Dermis blood vessel endothelial cell (primary cell): ENCODE data around the gene POLR2E. TPM values are rescaled to one million over a fixed set of nuclear protein-coding genes. Genes with fewer than 3 reads are reported as not detected.
A peak's percentile ranks its signal among the peaks of the same experiment; 100 is the strongest.
"Not testable (repeated sequence)": the region's sequence is repeated elsewhere in the genome, so short reads cannot be mapped to it uniquely, and the experiment has no call there.

ENCODE experiments used
- DNase-seq: peaks from one replicate; pipeline ENCODE4 v3.0.0; 2010
- total RNA-seq: library from RNA; depleted of rRNA; stranded (reverse); fragments of >200 nt; gene quantifications from 2 replicates; pipeline ENCODE4 v1.2.3, GENCODE V29; 2014

Gene POLR2E
- 71.5 and 193 TPM in 2 replicates for total RNA-seq

DNA sequence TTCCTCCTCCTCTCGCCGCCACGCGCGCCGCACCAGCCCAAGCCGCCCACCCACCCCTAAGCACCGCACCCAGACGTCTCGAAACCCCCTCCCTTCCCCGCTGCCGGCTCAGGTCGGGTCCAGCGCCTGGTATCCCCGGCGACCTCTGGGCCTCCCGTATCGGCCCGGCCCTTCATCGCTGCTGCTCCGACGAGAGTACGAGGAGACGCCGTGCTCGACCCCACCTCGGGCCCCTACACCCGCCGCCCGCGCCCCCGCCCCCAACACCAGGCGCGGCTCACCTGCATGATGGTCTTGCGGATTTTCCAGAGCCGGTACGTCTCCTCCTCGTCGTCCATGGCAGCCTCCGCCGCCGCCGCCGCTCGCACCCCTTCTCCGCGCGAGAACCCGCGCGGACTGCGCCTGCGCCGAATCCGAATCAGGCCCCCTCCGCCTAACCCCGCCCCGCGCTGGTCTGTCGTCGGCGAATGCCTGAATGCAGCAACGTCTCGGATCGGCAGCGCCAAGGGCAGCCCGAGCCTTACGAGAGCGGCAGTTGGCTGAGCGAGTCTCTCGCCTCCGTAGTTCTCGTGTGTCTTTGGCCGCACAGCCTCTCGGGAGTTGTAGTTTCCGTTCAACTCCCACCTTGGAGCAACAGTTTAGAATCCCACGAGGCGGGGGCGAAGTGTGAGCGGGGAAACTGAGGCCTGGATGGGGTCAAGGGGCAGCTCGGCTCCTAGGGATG is at the start of gene POLR2E:
POLR2E (minus strand) TSS at position 398 of the 724 bp plus-strand sequence; CDS start at position 338, 60 bp downstream.
- DNase-seq = peak; percentile 99

DNA sequence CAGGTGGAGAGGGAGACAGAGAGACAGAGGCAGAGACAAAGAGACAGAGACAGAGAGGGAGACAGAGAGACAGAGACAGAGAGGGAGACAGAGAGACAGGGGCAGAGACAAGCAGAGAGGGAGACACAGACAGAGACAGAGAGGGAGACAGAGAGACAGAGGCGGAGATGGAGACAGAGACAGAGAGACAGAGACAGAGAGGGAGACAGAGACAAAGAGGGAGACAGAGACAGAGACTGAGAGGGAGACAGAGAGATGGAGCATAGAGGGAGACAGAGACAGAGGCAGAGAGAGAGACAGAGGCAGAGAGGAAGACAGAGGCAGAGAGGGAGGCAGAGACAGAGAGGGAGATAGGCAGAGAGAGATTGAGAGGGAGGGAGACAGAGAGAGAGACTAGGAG is 49.6 kb upstream of the POLR2E start:
- DNase-seq = no peak

DNA sequence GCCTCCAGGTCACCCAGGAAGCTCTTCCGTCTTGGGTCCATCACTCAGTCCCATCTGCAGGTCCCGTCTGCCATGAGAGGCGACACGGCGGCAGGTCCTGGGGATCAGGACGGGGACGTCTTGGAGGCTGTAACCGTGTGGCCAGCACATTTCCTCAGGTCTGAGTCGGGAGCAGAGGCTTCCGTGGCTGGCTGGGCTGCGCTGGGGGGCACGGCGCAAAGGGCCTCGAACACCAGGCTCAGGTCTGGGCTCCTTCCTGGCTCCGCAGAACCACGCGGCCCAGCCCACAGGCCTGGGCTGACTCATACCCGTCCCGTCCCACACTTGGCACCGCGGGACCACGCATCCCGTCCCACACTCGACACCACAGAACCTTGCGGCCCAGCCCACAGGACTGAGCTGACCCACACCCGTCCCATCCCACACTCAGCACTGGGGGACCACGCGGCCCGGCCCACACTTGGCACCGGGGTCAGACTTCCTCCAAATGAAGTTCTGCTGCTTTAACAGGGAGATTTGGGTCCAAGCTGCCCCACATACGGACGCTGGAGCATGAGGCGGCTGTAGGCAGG is 48.7 kb upstream of the POLR2E start:
- DNase-seq = no peak

DNA sequence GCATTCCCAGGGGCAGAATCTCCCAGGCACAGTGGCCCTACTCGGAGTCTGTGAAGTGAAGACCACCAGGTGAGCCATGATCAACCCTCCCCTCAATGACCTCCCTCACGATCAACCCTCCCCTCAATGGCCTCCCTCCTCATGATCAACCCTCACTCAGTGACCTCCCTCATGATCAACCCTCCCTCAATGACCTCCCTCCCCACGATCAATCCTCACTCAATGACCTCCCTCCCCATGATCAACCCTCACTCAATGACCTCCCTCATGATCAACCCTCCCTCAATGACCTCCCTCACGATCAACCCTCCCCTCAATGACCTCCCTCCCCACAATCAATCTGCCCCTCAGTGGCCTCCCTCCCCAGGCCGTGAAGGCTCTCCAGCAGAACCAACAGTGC is 46.8 kb upstream of the POLR2E start:
- no peak for DNase-seq

DNA sequence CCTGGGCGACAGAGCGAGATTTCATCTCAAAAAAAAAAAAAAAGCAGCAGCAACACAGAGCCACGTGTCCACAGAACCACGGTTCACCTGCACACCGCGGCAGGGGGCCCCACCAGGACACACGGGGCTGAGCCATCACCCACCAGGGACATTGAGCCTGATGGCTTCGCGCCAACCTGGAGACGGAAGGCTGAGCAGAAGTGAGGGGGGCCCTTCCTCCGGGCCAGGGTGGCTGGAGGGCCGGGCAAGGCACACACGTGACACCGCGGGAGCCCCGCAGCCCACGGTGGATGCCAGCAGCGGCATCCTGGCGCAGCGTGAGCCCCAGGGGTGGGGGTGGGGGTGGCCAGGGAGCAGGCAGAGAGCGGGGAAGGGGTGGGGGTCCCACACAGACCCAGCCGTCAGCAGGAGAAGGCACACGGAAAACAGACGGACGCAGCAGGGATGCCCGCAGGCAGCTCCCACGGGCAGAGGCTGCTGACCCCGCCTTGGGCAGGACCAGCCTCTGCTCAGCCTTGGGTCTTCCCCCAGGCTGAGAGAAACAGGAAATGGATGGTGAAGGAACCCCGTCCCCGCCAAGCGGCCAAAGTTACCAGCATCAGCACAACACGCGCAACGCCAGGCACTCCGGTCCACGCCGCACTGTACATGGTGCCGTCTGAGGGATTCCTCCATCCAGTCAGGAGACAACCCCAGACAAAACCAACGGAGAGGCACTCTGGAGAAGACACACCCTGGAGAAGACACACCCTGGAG is 45.3 kb upstream of the POLR2E start:
- no peak for DNase-seq

DNA sequence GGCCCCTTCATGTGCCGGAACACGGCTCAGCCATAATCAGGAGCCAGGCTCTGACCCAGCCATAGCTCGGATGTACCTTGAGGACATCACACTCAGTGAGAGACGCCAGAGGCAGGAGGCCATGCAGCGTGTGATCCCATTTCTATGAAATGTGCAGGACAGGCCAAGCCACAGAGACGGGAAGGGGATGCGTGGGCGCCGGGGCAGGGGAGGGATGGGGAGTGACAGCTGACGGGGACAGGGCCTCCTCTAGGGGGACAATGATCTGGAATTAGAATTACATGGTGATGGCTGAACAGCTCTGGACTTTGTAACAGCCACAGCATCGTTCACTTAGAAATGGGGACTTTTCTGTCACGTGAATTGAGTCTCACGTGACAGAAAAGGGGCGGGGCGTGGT is 44.0 kb upstream of the POLR2E start:
- no peak for DNase-seq

DNA sequence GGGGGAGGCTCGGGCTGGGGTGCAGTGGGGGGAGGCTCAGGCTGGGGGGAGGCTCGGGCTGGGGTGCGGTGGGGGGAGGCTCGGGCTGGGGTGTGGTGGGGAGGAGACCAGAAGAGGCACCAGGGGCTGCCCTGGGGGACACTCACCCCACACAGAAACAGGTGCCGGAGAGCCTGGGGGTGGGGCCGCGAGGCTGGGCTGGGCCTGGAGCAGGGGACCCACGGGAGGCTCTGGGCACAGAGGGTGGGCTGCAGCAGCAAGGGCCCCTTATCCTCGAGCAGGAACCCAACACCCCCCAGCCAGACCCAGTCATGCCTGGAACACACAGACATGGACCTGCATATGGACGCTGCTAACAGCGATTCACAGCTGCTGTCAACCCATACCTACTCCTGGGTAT is 42.9 kb upstream of the POLR2E start:
- DNase-seq = no peak

DNA sequence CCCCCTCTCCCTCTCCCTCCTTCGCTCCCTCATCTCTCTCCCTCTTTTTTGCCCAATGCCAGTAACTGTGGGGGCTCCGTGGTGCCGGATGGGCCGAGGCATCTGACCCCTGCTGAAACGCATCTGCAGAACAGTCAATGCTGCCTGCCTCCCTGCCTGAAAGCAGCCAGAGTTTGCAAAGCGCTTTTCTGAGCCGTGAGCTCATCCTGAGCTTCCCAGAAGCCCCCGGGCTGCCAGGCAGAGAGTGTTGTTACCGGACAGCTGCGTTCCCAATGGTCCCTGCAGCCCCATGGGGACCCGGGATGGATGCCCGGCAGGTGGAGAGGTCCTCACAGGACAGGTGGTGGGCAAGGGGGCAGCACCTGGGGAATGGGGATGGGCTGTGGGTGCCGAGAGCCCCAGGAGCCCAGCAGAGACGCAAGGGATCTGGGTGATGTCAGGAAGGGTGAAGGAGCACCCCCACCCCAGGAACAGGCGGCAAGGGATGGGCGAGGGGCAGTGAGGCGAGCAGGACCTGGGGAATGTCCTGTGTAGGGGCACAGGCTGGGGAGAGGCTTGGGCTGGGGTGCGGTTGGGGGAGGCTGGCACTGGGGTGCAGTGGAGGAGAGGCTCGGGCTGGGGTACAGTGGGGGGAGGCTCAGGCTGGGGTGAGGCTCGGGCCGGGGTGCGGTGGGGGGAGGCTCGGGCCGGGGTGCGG is 41.6 kb upstream of the POLR2E start:
- no peak for DNase-seq

DNA sequence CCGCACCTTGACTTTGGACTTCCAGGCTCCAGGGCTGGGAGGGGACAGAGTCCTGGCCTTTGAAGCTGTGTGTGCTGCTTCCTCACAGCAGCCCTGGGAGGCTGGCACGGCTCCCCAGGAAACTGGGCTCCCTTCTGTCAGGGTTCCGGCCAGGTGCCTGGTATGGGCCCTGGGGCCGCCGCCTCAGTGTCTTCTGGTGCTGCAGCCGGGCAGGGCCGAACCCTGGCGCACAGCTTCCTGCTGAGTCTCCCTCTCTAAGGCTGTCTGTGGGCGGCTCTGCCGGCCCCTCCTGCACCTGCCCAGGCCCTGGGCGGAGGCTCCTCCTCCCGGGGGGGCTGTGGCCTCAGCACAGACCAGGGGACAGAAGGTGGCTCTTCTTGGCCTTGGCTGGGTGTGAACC is 41.0 kb upstream of the POLR2E start:
- no peak for DNase-seq

DNA sequence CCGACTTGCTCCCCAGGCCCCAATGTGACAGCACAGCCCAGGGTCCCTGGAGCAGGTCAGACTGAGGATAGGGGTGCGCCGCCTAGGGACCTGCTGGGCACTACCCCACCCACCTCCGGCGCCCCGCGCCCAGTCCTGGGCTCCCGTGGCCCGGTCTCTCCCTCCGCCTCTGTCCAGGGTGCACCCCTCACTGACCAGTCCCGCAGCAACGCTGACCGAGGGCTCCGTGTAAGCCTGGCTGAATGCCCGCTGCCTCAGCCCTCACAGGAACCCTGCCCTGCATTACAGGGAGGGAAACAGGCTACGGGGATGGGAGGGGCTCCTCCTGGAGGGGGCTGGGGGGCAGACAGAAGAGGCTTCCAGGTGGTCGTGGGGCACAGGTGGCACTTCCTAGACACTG is 40.3 kb upstream of the POLR2E start:
- DNase-seq = no peak

DNA sequence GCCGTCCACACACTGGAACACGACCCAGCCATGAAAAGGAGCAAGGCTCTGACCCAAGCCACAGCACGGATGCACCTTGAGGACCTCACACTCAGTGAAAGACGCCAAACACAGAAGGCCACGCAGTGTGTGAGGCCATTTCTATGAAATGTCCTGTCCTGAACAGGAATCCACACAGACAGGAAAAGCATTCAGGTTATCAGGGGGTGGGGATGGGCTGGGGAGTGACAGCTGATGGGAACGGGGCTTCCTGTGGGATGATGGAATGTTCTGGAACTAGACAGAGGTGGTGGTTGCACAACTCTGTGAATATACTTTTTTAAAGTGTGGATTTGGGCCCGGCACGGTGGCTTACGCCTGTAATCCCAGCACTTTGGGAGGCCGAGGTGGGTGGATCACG is 39.3 kb upstream of the POLR2E start:
- no peak for DNase-seq

DNA sequence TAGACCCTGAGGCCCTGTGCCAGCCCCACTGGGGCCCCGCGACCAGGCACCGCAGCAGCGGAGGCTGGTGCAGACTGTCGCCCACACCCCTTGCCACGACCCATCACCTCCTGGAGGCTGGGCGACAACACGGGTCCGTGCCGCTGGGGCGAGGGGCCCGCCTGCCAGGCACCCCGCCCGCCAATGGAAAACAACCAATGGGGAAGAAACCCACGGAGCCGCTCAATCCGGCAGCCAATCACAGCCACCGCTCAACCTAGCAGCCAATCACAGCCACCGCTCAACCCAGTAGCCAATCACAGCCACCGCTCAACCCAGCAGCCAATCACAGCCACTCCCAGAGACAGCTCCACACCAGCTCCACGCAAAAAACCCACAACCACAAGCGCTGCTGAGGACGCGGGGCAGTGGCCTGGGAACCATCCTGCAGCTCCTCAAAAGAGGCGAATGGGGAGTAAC is 38.3 kb upstream of the POLR2E start:
- peak; percentile 36 for DNase-seq

DNA sequence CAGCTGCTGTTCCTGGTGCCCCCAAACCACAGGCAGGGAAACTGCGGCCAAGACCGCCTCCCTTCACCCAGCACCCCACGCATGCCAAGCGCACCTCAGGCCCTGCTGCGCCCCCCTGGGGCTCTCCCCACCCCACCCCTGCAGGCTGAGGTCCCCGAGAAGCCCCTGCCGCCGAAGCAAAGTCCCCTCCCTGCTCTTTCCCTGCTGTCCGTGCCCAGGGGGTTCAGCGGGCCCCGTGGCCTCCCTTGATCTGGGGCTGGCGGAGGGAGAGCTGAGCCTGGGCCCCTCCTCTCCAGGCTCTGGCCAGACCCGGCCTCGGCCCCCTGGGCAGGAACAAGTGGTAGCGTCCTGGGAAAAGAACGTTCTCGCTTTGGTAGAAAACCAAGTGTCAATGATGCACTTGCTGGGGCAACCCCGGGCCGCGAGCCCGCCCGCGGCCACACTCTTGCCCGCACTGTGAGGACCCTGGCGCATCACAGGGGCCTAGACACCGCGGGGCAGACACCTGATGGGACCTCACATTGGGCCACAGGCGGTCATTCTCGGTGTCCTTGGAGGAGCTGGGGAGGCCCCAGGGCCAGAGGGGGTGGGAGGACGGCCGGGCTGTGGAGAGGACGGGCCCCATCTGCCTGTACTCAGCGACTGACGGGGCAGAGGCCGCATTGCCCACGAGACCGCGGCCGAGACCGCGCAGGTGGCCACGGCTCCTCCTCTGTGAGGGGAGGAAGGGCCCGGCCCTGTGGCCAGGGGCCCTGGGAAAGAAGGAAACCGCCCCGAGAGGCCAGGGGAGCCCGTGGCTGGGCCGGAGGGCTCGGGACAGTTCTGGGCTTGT is 37.6 kb upstream of the POLR2E start:
- no peak for DNase-seq

DNA sequence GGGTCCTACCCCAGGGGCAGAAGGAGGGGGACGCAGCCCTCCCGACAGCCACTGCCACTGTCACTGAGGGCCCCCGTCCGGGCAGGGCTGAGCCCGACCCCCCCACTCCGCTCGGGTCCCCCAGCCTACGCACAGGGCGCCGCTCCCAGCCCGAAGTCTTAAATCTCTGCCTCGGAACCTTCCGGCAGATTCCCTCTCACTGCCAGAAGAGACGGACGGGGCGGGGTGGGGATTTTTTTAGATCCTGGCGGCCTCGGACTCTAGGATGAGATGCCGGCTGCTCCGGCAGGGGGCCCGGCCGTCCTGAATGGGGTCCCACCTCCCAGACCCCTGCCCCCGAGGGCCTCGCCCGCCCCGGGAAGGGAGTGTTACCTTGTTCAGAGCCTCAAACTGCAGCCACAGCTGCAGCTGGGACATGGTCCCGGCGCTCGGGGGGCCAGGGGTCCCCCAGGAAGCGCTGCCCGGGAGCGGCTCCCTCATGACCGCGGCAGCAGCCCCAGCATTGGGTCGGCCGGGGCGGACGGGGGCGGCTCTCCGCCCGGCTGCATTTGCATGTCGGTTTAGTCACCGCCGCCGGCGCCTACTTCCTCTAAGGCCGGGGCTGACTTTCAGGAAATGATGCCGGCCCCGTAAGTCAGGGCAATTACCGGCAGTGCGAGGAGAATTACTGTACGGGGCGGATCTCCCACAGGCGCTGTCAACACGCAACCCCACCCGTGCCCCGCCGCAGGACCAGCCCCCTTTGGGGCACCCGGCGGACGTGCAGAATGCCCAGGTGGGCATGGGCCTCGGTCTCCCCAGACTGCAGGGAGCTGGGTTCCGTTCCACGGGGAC is 36.8 kb upstream of the POLR2E start:
- DNase-seq = peak; percentile 94

DNA sequence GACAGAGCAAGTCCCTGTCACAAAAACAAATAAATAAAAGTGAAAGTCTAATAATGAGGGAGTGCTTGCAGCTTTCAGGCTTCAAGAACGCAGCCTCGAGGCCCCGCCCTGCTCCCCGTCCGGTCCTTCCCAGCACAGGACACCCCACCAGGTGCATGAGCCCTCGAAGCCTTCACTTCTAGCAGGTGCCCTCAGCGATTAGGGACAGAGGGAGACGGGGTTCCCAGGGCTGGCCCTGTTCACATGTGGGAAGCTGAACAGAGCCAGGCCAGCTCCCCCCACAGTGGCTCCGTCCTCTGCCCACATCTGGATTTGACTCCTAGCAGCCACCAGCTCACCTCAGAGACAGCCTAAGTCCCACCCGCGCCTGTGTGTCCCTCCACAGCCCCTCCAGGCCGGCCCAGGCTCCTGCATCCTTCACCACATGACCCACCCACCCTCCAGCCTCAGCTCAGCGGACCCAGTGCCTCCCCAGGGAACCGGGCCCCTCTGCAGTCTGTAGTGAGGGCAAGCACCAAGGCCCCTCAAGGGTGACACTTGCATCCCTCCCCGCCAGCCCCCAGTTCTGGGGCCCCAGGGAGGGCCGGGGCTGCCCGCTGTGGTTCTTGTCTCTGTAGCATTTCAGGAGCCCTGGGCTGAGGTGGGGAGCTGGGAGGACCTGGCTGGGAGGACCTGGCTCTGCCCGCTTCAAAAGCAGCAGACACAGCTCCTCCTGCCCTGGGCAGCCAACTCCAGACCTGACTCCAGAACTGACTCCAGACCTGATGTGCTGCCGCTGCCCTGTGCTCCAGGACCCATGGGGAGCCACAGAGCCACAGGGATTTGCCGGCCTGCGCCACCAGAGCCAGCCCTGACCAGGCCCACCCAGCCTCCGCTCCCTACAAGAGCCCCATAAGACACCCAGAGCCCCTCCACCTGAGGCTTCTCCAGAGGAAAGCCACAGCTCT is 35.9 kb upstream of the POLR2E start:
- peak; percentile 40 for DNase-seq

DNA sequence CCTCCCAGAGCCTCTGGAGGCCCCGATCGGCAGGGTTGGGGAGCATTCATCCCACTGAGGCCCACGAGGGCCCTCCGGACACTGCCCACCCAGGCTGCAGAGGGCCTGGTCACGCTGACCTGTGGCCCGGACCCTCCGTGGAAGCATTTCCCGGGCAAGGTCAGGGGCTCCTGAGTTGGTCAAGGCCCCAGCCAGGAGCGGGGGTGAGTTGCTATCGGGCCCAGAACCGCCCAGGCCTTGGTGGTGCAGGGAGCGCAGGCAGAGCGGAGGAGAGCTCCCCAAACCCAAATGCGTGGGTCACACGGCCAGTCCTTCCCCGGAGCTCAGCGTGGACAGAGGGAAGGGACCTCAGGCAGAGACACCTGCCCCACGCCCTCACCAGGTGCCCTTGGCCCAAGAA is 34.4 kb upstream of the POLR2E start:
- DNase-seq = no peak

DNA sequence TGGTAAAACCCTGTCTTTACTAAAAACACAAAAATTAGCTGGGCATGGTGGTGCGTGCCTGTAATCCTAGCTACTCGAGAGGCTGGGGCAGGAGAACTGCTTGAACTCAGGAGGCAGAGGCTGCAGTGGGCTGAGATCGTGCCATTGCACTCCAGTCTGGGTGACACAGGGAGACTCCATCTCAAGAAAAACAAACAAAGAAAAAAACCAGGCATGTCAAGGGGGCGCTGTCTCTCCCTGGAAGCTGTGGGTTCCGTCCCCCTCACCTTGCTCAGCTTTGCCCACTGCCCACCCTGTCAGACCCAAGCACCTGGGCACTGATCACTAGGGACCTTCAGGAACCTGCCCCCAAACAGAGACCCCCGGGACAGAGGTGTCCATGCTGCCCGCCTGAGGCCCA is 33.9 kb upstream of the POLR2E start:
- DNase-seq = not testable (repeated sequence)

DNA sequence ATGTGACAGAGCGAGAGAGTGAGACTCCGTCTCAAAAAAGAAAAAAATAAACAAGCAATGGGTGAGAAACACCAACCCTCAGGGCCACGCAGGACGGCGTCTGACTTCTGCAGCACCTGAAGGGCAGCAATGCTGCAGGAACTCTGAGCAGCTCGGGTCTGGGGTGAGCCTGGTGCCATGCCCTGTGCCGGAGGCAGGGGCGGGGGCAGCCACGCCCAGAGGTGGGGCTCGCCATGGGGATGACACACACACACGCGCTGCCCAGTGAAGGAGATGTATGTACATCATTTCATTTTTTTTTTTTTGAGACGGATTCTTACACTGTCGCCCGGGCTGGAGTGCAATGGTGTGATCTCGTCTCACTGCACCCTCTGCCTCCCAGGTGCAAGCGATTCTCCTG is 32.9 kb upstream of the POLR2E start:
- no peak for DNase-seq

DNA sequence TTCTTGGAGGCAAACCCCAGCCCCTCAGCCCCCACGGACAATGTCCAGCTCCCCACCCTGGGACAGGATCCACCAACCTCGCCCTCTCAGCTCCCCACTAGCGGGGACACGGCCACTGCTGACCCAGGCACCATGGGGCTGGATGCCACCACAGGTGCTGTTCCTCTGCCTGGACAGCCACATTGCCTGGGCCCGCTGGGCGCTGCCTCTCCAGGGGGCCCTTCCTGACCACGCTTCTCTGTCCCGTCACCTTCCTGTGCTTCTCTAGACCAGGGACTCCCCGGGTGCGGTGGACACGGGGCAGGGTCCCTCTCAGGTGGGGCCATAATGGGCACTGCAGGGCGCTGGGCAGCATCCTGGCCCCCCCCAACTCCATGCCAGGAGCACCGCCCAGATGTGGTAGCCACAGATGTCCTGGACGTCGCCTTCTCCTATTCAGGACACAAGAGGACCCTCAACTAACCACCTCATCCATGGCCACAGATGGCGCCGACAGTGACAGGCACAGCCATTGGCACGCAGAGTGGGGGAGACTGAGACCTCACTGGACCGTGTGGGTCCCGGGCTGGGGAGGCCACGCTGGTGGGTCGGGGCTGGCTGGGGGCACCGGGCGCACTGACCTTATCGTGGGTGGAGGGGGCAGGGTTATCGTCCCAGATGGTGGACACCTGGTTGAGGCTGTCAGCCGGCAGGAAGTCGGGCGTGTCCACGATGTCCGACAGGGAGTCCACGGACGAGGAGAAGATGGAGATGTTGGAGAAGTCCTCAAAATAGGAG is 32.0 kb upstream of the POLR2E start:
- no peak for DNase-seq
